ENCODE measurements around the gene FBXO40. TPM values are rescaled to one million over a fixed set of nuclear protein-coding genes. Genes with fewer than 3 reads are reported as not detected.
A peak's percentile ranks its signal among the peaks of the same experiment; 100 is the strongest.

The FBXO40 gene
- total and polyA plus RNA-seq, 9 of the 15 experiments (the other 6 are each of a cell fraction or from before 2014, with no cell fraction given): 0.01 to 0.05 (median 0.04) TPM; not detected in 3

DNA sequence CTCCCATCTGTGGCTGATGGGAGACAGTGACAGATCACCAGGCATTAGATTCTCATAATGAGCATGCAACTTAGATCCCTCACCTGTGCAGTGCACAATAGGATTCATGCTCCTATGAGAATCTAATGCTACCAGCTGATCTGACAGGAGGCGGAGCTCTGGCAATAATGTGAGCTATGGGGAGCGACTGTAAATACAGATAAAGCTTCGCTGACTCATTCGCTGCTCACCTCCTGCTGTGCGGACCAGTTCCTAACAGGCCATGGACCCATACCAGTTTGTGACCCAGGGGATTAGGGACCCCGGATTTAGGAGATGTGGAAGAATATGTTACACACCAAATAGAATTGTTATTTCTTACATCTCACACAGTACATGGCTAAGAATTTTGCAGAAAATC, 18.7 kb upstream of the FBXO40 start (continued):
- TF ChIP-seq, protein P1, sequence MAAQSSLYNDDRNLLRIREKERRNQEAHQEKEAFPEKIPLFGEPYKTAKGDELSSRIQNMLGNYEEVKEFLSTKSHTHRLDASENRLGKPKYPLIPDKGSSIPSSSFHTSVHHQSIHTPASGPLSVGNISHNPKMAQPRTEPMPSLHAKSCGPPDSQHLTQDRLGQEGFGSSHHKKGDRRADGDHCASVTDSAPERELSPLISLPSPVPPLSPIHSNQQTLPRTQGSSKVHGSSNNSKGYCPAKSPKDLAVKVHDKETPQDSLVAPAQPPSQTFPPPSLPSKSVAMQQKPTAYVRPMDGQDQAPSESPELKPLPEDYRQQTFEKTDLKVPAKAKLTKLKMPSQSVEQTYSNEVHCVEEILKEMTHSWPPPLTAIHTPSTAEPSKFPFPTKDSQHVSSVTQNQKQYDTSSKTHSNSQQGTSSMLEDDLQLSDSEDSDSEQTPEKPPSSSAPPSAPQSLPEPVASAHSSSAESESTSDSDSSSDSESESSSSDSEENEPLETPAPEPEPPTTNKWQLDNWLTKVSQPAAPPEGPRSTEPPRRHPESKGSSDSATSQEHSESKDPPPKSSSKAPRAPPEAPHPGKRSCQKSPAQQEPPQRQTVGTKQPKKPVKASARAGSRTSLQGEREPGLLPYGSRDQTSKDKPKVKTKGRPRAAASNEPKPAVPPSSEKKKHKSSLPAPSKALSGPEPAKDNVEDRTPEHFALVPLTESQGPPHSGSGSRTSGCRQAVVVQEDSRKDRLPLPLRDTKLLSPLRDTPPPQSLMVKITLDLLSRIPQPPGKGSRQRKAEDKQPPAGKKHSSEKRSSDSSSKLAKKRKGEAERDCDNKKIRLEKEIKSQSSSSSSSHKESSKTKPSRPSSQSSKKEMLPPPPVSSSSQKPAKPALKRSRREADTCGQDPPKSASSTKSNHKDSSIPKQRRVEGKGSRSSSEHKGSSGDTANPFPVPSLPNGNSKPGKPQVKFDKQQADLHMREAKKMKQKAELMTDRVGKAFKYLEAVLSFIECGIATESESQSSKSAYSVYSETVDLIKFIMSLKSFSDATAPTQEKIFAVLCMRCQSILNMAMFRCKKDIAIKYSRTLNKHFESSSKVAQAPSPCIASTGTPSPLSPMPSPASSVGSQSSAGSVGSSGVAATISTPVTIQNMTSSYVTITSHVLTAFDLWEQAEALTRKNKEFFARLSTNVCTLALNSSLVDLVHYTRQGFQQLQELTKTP (IDR thresholded peaks at IDR 0.05; ENCODE audit: low read depth in 1 of 2, partially characterized antibody in 2 of 2): no peak
- TF ChIP-seq, protein P2, sequence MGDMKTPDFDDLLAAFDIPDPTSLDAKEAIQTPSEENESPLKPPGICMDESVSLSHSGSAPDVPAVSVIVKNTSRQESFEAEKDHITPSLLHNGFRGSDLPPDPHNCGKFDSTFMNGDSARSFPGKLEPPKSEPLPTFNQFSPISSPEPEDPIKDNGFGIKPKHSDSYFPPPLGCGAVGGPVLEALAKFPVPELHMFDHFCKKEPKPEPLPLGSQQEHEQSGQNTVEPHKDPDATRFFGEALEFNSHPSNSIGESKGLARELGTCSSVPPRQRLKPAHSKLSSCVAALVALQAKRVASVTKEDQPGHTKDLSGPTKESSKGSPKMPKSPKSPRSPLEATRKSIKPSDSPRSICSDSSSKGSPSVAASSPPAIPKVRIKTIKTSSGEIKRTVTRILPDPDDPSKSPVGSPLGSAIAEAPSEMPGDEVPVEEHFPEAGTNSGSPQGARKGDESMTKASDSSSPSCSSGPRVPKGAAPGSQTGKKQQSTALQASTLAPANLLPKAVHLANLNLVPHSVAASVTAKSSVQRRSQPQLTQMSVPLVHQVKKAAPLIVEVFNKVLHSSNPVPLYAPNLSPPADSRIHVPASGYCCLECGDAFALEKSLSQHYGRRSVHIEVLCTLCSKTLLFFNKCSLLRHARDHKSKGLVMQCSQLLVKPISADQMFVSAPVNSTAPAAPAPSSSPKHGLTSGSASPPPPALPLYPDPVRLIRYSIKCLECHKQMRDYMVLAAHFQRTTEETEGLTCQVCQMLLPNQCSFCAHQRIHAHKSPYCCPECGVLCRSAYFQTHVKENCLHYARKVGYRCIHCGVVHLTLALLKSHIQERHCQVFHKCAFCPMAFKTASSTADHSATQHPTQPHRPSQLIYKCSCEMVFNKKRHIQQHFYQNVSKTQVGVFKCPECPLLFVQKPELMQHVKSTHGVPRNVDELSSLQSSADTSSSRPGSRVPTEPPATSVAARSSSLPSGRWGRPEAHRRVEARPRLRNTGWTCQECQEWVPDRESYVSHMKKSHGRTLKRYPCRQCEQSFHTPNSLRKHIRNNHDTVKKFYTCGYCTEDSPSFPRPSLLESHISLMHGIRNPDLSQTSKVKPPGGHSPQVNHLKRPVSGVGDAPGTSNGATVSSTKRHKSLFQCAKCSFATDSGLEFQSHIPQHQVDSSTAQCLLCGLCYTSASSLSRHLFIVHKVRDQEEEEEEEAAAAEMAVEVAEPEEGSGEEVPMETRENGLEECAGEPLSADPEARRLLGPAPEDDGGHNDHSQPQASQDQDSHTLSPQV (IDR thresholded peaks at IDR 0.05): no peak
- TF ChIP-seq ZNF408 (CRISPR knock-in tag; IDR thresholded peaks at IDR 0.05; ENCODE audit: low read depth) (no peak), ZNF764 (CRISPR knock-in tag; IDR thresholded peaks at IDR 0.05; ENCODE audit: low read depth) (no peak), TAL1 (IDR thresholded peaks at IDR 0.05) (peak; percentile 61), CREB1 (IDR thresholded peaks at IDR 0.05) (0 out of 2 replicates have a peak, but pooled peaks have one; percentile 25), CREB1 (CRISPR knock-in tag; IDR thresholded peaks at IDR 0.05) (no peak), ZBTB7A (IDR thresholded peaks at IDR 0.05; ENCODE audit: borderline replicate concordance, control insufficient read depth, low read depth, low read length) (peak; percentile 59; the same call in 1 of the 2 replicates), PHB2 (IDR thresholded peaks at IDR 0.05; ENCODE audit: low read depth) (no peak), ZC3H8 (IDR thresholded peaks at IDR 0.05) (no peak), FOXA3 (CRISPR knock-in tag; conservative IDR thresholded peaks at IDR 0.05 in 1 of 2, IDR thresholded peaks at IDR 0.05 in 1 of 2) (peak in 1 of 2 experiments; percentile 20; a peak in 1 of 4 replicates), RBM39 (optimal IDR thresholded peaks at IDR 0.05; ENCODE audit: low read depth, low read length) (no peak), CBX3 (IDR thresholded peaks at IDR 0.05; ENCODE audit: borderline replicate concordance in 1 of 2, low read length in 2 of 2) (no peak), SOX6 (IDR thresholded peaks at IDR 0.05) (peak; percentile 76), MEF2A (IDR thresholded peaks at IDR 0.05; ENCODE audit: control insufficient read depth, low read depth, low read length) (no peak)
- TF ChIP-seq, protein P3, sequence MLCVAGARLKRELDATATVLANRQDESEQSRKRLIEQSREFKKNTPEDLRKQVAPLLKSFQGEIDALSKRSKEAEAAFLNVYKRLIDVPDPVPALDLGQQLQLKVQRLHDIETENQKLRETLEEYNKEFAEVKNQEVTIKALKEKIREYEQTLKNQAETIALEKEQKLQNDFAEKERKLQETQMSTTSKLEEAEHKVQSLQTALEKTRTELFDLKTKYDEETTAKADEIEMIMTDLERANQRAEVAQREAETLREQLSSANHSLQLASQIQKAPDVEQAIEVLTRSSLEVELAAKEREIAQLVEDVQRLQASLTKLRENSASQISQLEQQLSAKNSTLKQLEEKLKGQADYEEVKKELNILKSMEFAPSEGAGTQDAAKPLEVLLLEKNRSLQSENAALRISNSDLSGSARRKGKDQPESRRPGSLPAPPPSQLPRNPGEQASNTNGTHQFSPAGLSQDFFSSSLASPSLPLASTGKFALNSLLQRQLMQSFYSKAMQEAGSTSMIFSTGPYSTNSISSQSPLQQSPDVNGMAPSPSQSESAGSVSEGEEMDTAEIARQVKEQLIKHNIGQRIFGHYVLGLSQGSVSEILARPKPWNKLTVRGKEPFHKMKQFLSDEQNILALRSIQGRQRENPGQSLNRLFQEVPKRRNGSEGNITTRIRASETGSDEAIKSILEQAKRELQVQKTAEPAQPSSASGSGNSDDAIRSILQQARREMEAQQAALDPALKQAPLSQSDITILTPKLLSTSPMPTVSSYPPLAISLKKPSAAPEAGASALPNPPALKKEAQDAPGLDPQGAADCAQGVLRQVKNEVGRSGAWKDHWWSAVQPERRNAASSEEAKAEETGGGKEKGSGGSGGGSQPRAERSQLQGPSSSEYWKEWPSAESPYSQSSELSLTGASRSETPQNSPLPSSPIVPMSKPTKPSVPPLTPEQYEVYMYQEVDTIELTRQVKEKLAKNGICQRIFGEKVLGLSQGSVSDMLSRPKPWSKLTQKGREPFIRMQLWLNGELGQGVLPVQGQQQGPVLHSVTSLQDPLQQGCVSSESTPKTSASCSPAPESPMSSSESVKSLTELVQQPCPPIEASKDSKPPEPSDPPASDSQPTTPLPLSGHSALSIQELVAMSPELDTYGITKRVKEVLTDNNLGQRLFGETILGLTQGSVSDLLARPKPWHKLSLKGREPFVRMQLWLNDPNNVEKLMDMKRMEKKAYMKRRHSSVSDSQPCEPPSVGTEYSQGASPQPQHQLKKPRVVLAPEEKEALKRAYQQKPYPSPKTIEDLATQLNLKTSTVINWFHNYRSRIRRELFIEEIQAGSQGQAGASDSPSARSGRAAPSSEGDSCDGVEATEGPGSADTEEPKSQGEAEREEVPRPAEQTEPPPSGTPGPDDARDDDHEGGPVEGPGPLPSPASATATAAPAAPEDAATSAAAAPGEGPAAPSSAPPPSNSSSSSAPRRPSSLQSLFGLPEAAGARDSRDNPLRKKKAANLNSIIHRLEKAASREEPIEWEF (CRISPR knock-in tag; IDR thresholded peaks at IDR 0.05): no peak
